Adrenal gland (tissue), 5 donors: Measurements from ENCODE around the gene FFAR1.

Experiments used
- POLR2A ChIP-seq, 2 donors: fragments of 450-650 bp; IDR thresholded peaks; one replicate each; pipeline ENCODE4 v1.6.1; 2017; ENCODE audit warnings: antibody characterized with exemption in 2 of 2, mild to moderate bottlenecking in 2 of 2, moderate library complexity in 1 of 2
- TF ChIP-seq, protein P1 (sequence below), 6 experiments: fragments of 450-650 bp in 4 of 6; fragments of 200-600 bp in 2 of 6; sonication (generic) in 1 of 6; IDR thresholded peaks; 1 replicate in 5 of 6; 2 replicates in 1 of 6; pipeline versions ENCODE4 v1.5.1 to v1.8.0; 2016 to 2021; ENCODE audit warnings: antibody characterized with exemption in 6 of 6, mild to moderate bottlenecking in 2 of 6, moderate library complexity in 1 of 6
- donor health status: DM: no; HTN: no; CAD: no.

GRCh38 chr19:35311901-35312665, 35.6 kb upstream of the FFAR1 start:
- TF ChIP-seq, protein P1, sequence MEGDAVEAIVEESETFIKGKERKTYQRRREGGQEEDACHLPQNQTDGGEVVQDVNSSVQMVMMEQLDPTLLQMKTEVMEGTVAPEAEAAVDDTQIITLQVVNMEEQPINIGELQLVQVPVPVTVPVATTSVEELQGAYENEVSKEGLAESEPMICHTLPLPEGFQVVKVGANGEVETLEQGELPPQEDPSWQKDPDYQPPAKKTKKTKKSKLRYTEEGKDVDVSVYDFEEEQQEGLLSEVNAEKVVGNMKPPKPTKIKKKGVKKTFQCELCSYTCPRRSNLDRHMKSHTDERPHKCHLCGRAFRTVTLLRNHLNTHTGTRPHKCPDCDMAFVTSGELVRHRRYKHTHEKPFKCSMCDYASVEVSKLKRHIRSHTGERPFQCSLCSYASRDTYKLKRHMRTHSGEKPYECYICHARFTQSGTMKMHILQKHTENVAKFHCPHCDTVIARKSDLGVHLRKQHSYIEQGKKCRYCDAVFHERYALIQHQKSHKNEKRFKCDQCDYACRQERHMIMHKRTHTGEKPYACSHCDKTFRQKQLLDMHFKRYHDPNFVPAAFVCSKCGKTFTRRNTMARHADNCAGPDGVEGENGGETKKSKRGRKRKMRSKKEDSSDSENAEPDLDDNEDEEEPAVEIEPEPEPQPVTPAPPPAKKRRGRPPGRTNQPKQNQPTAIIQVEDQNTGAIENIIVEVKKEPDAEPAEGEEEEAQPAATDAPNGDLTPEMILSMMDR (IDR thresholded peaks at IDR 0.05): no peak
- TF ChIP-seq POLR2A (IDR thresholded peaks at IDR 0.05): no peak
